ENCODE measurements around the gene TMEM145.

TMEM145 gene

GRCh38 chr19:42269478-42270345, 43.4 kb upstream of the TMEM145 start:
- Histone ChIP-seq H3K36me3 (ENCODE audit: insufficient read depth, low read length) (peaks cover 4% of the 10 kb centered on the region; the same call in 1 of the 2 replicates), H3K9me3 (ENCODE audit: low read length) (no peaks in the 10 kb centered on the region), H2AFZ (ENCODE audit: low read length) (no peak overlapping the region), H3K4me2 (ENCODE audit: low read length) (peak overlapping the region; percentile 79), H3K9ac (ENCODE audit: low read length) (peak overlapping the region; percentile 72), H3K4me1 (ENCODE audit: insufficient read depth, low read length, severe bottlenecking) (peaks cover 30% of the 10 kb centered on the region), H3F3A (ENCODE audit: insufficient read depth, low read length) (no peaks in the 10 kb centered on the region), H4K20me1 (ENCODE audit: insufficient read depth, low read length) (no peaks in the 10 kb centered on the region), H3K9me2 (ENCODE audit: low read depth, low read length) (no peaks in the 10 kb centered on the region), H3K79me2 (ENCODE audit: insufficient read depth, low read length) (no peaks in the 10 kb centered on the region), H3K27ac (ENCODE audit: low read depth, low read length, poor library complexity, severe bottlenecking) (peak overlapping the region; percentile 89), H3K27me3 (ENCODE audit: insufficient read depth, low read length) (no peaks in the 10 kb centered on the region), H3K4me3 (ENCODE audit: low read depth, low read length, poor library complexity, severe bottlenecking) (peak overlapping the region; percentile 81)
- TF ChIP-seq EZH2 (IDR thresholded peaks at IDR 0.05; ENCODE audit: borderline replicate concordance, low read length) (no peak), CTCF (IDR thresholded peaks at IDR 0.05; ENCODE audit: low read length) (no peak)

- Histone ChIP-seq H3K9ac (ENCODE audit: low read length) (peak overlapping the region; percentile 72), H3K79me2 (ENCODE audit: insufficient read depth, low read length) (no peaks in the 10 kb centered on the region), H4K20me1 (ENCODE audit: insufficient read depth, low read length) (no peaks in the 10 kb centered on the region), H3F3A (ENCODE audit: insufficient read depth, low read length) (no peaks in the 10 kb centered on the region), H3K4me2 (ENCODE audit: low read length) (peak overlapping the region; percentile 79), H3K27me3 (ENCODE audit: insufficient read depth, low read length) (no peaks in the 10 kb centered on the region), H3K36me3 (ENCODE audit: insufficient read depth, low read length) (peaks cover 4% of the 10 kb centered on the region; the same call in 1 of the 2 replicates), H3K4me1 (ENCODE audit: insufficient read depth, low read length, severe bottlenecking) (peaks cover 30% of the 10 kb centered on the region), H2AFZ (ENCODE audit: low read length) (no peak overlapping the region), H3K9me2 (ENCODE audit: low read depth, low read length) (no peaks in the 10 kb centered on the region), H3K27ac (ENCODE audit: low read depth, low read length, poor library complexity, severe bottlenecking) (peak overlapping the region; percentile 89), H3K9me3 (ENCODE audit: low read length) (no peaks in the 10 kb centered on the region), H3K4me3 (ENCODE audit: low read depth, low read length, poor library complexity, severe bottlenecking) (peak overlapping the region; percentile 81)
- TF ChIP-seq EZH2 (IDR thresholded peaks at IDR 0.05; ENCODE audit: borderline replicate concordance, low read length) = no peak
- TF ChIP-seq CTCF (IDR thresholded peaks at IDR 0.05; ENCODE audit: low read length) = no peak
Observed at GRCh38 chr19:42270346-42271044, 42.6 kb upstream of the TMEM145 start.

- Histone ChIP-seq H3K9me2 (ENCODE audit: low read depth, low read length) (no peaks in the 10 kb centered on the region), H3F3A (ENCODE audit: insufficient read depth, low read length) (no peaks in the 10 kb centered on the region), H2AFZ (ENCODE audit: low read length) (no peak overlapping the region), H3K4me1 (ENCODE audit: insufficient read depth, low read length, severe bottlenecking) (peaks cover 30% of the 10 kb centered on the region), H3K4me2 (ENCODE audit: low read length) (peak overlapping the region; percentile 79), H3K79me2 (ENCODE audit: insufficient read depth, low read length) (no peaks in the 10 kb centered on the region), H3K9ac (ENCODE audit: low read length) (peak overlapping the region; percentile 72; the same call in 1 of the 2 replicates), H3K9me3 (ENCODE audit: low read length) (no peaks in the 10 kb centered on the region), H4K20me1 (ENCODE audit: insufficient read depth, low read length) (no peaks in the 10 kb centered on the region), H3K36me3 (ENCODE audit: insufficient read depth, low read length) (peaks cover 4% of the 10 kb centered on the region; the same call in 1 of the 2 replicates), H3K27me3 (ENCODE audit: insufficient read depth, low read length) (no peaks in the 10 kb centered on the region), H3K27ac (ENCODE audit: low read depth, low read length, poor library complexity, severe bottlenecking) (peak overlapping the region; percentile 89), H3K4me3 (ENCODE audit: low read depth, low read length, poor library complexity, severe bottlenecking) (peak overlapping the region; percentile 81)
- TF ChIP-seq EZH2 (IDR thresholded peaks at IDR 0.05; ENCODE audit: borderline replicate concordance, low read length) = no peak
- no peak for TF ChIP-seq CTCF (IDR thresholded peaks at IDR 0.05; ENCODE audit: low read length)
Observed at GRCh38 chr19:42271045-42271419, 42.1 kb upstream of the TMEM145 start.

All from OCI-LY1 (cell line).